ENCODE results near the gene KLF14.

GRCh38 chr7:130723784-130724183 lies 10.2 kb downstream of the KLF14 start:
- TF ChIP-seq CTCF (IDR thresholded peaks at IDR 0.05): no peak
- no peak for TF ChIP-seq POLR2AphosphoS5 (IDR thresholded peaks at IDR 0.05)

All from suprapubic skin (tissue), 3 donors.